Thoracic aorta (tissue), 2 donors: ENCODE results near the gene PDZD7. TPM values are rescaled to one million over a fixed set of nuclear protein-coding genes. Genes with fewer than 3 reads are reported as not detected.

Source experiments
- ATAC-seq: fragments of 150-250 bp; one replicate; pipeline ENCODE4 v1.8.0; 2017; ENCODE audit warnings: low read depth; ENCODE audit not compliant: insufficient number of reproducible peaks, low FRiP score
- DNase-seq: peaks from one replicate; pipeline ENCODE4 v3.0.0-alpha.2; 2020; ENCODE audit warnings: low spot score
- H3K27ac ChIP-seq, 2 donors: fragments of 200-600 bp; sonication (generic); 1 replicate in 1 of 2; 2 replicates in 1 of 2; pipeline ENCODE4 v1.5.1; 2016; ENCODE audit warnings: mild to moderate bottlenecking in 2 of 2, moderate library complexity in 2 of 2
- H3K27me3 ChIP-seq: fragments of 200-600 bp; sonication (generic); replicated peaks from 2 replicates; pipeline ENCODE4 v1.6.0; 2016; ENCODE audit warnings: mild to moderate bottlenecking; ENCODE audit not compliant: insufficient read depth
- H3K36me3 ChIP-seq: fragments of 200-600 bp; sonication (generic); one replicate; pipeline ENCODE4 v1.5.1; 2016
- H3K4me1 ChIP-seq, 2 donors: fragments of 200-600 bp; sonication (generic); 1 replicate in 1 of 2; 2 replicates in 1 of 2; pipeline versions ENCODE4 v1.5.1 to v1.6.0; 2016; ENCODE audit warnings: low read depth in 2 of 2, mild to moderate bottlenecking in 1 of 2; ENCODE audit not compliant: control insufficient read depth in 1 of 2
- H3K4me3 ChIP-seq: fragments of 200-600 bp; sonication (generic); 2 replicates; pipeline ENCODE4 v1.5.1; 2016; ENCODE audit warnings: mild to moderate bottlenecking
- H3K9me3 ChIP-seq: fragments of 200-600 bp; sonication (generic); 2 replicates; pipeline ENCODE4 v1.5.1; 2016
- total RNA-seq, 2 donors: library from RNA; depleted of rRNA; stranded (reverse); fragments of >200 nt; gene quantifications; one replicate each; pipeline versions ENCODE4 v1.1.0 to v1.2.3, GENCODE V29; 2016
- TF ChIP-seq, protein P1 (sequence below): fragments of 200-600 bp; sonication (generic); IDR thresholded peaks from one replicate; pipeline ENCODE4 v1.5.1; 2019; ENCODE audit warnings: antibody characterized with exemption

PDZD7 gene
- total RNA-seq, 2 donors from 2014 or later = 0.14 to 1.1 TPM

DNA sequence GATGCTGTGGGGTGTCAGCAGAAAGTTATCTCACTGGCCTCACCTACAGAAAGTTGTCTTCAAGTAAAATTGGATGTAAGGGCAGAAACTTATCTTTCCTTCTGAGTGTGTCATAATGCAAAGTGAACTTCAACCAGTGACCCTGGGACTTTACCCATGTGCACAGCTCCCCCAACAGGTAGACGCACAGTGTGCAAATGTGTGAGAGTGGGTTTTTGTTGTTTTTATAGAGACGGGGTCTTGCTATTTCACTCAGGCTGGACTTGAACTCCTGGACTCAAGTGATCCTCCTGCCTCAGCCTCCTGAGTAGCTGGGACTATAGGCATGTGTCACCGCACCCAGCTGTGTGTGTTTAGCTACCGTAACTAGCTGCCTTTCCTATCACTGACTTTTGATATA lies 24.5 kb upstream of the PDZD7 start:
- ATAC-seq = no peak
- H3K27ac ChIP-seq = no peak overlapping the region
- TF ChIP-seq, protein P1, sequence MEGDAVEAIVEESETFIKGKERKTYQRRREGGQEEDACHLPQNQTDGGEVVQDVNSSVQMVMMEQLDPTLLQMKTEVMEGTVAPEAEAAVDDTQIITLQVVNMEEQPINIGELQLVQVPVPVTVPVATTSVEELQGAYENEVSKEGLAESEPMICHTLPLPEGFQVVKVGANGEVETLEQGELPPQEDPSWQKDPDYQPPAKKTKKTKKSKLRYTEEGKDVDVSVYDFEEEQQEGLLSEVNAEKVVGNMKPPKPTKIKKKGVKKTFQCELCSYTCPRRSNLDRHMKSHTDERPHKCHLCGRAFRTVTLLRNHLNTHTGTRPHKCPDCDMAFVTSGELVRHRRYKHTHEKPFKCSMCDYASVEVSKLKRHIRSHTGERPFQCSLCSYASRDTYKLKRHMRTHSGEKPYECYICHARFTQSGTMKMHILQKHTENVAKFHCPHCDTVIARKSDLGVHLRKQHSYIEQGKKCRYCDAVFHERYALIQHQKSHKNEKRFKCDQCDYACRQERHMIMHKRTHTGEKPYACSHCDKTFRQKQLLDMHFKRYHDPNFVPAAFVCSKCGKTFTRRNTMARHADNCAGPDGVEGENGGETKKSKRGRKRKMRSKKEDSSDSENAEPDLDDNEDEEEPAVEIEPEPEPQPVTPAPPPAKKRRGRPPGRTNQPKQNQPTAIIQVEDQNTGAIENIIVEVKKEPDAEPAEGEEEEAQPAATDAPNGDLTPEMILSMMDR = no peak

DNA sequence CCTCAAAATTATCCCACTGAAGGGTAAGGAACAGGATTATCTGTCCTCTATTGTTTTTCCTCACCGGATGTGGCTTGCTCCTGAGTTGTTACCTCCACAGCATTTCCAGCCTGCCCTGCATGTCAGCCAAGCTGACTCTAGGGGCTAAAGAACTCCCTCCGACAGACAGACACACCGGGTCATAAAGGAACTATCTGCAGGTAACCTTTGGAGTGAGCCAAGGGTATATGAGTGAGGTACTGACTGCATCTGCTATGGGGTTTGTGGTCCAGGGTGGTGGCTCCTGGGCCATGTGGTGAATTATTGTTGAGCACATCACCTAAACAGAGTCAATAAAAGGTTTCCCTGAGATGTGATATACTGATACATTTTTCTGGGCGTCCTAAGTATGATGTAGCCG lies 23.9 kb upstream of the PDZD7 start:
- Histone ChIP-seq H3K36me3 (no peaks in the 10 kb centered on the region), H3K27ac (no peak overlapping the region), H3K4me1 (peaks cover 6 to 18% of the 10 kb centered on the region in 2 donors), H3K4me3 (no peak overlapping the region), H3K9me3 (no peaks in the 10 kb centered on the region), H3K27me3 (peaks cover 3% of the 10 kb centered on the region)
- TF ChIP-seq, protein P1 = no peak
- no peak for DNase-seq
- ATAC-seq = no peak

More for the DNA sequence above, 24.5 kb upstream of the PDZD7 start:
- no peaks in the 10 kb centered on the region for H3K27me3 ChIP-seq
- H3K9me3 ChIP-seq = no peaks in the 10 kb centered on the region
- no peak for DNase-seq
- H3K4me3 ChIP-seq = no peak overlapping the region
- H3K36me3 ChIP-seq = no peaks in the 10 kb centered on the region
- peaks cover 5 to 17% of the 10 kb centered on the region in 2 donors for H3K4me1 ChIP-seq

GRCh38 chr10:101054351-101054750 lies 23.4 kb upstream of the PDZD7 start:
- no peaks in the 10 kb centered on the region for H3K36me3 ChIP-seq
- no peak for DNase-seq
- no peaks in the 10 kb centered on the region for H3K9me3 ChIP-seq
- TF ChIP-seq, protein P1 = no peak
- no peak overlapping the region for H3K4me3 ChIP-seq
- H3K4me1 ChIP-seq = peaks cover 7 to 19% of the 10 kb centered on the region in 2 donors
- peaks cover 8% of the 10 kb centered on the region for H3K27me3 ChIP-seq
- ATAC-seq = no peak
- no peak overlapping the region for H3K27ac ChIP-seq

- Histone ChIP-seq H3K36me3 (no peaks in the 10 kb centered on the region), H3K27ac (no peak overlapping the region), H3K27me3 (peaks cover 14% of the 10 kb centered on the region), H3K4me3 (no peak overlapping the region), H3K9me3 (no peaks in the 10 kb centered on the region), H3K4me1 (peaks cover 7 to 19% of the 10 kb centered on the region in 2 donors)
- ATAC-seq (no peak), DNase-seq (no peak)
- TF ChIP-seq, protein P1 = no peak
Observed at GRCh38 chr10:101053516-101053915, 22.6 kb upstream of the PDZD7 start.

- no peak for DNase-seq
- ATAC-seq = peak; percentile 49
- peak overlapping the region in 1 of 2 donors; percentile 61 for H3K27ac ChIP-seq
Observed at GRCh38 chr10:101052285-101052684, 21.4 kb upstream of the PDZD7 start.

More at GRCh38 chr10:101052285-101052684, 21.4 kb upstream of the PDZD7 start:
- Histone ChIP-seq H3K9me3 (no peaks in the 10 kb centered on the region), H3K4me1 (peaks cover 7 to 19% of the 10 kb centered on the region in 2 donors), H3K4me3 (no peak overlapping the region), H3K27me3 (peaks cover 25% of the 10 kb centered on the region), H3K36me3 (no peaks in the 10 kb centered on the region)
- TF ChIP-seq, protein P1 = no peak
